NCI-H2107 treated with DMSO at 0.1 percent for 48 hours (cell line): ENCODE measurements around the gene DAND5.

Experiments
- DNase-seq: peaks from one replicate; lab custom pipeline; 2025; ENCODE audit not compliant: unreplicated experiment; lab: John Stamatoyannopoulos, UW

The DAND5 gene

DNA sequence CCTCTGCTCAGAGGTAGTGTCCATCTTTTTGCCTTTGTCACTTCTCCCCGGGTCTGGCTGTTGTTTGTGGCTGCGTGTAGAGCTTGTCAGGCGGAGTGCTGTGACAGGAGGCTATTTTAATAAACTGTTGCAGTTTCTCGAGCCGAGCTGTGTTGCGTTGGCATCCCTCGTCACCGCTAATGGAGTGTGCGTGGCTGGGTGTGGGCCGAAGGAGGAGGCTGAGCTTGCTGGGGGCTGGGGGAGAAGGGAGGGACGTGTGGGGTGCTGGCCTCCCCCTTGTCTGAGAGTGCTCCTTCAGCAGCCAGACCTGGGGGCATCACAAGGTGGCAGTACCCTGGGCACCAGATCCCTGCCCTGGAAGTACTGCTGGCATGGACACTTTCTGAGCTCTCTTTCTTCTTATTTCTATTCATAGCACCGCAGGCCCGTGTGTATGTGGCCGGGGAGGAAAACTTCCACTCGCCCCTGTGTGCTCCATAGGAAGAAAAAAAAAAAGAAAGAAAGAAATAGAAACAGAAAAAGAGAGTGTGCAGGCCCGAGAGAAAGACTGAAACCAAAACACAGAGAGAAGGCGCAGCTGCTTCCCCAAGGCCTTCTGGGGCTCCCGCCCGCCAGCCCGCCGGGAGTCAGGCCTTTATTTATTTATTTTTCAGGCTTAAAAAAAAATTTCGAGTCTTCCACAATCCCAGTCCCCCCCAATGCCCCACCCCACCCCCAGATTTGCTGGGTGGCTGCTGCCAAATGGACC, 52.9 kb downstream of the DAND5 start:
- peak; percentile 30 for DNase-seq

DNA sequence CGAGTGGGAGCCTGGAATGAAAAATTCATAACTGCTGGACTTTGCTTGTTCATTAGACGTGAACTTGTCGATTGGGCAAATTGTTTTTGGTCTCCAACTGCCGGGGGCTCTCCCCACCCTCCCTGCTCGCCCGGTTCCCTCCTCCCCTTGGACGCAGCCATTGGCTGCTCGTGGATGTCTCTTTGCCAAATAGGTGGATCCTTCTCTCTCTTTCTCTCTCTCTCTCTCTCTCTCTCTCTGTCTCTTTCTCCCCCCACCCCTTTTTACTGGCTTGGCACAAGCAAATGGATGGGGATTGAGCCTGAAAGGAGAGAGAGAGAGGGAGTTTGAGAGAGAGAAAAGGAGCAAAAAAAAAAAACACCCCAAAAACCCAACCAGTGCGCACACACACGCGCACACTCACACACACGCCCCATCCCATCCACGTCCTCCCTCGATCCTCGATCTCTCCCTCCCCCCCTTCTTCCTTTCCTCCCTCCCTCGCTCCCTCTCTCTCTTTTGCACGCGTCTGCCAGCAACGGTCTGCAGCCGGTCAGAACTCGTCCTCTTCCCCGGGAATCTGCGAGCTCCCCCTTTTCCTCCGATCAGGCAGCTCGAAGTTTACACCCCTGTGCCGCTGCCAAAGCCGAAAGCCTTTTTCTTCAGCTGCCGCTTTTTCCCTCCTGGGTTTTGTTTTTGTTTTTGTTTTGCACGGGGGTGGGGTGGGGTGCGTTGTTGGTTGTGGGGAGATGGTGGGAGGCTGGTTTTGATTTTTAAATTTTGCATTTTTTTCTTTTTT, 53.7 kb downstream of the DAND5 start:
- peak; percentile 92 for DNase-seq

DNA sequence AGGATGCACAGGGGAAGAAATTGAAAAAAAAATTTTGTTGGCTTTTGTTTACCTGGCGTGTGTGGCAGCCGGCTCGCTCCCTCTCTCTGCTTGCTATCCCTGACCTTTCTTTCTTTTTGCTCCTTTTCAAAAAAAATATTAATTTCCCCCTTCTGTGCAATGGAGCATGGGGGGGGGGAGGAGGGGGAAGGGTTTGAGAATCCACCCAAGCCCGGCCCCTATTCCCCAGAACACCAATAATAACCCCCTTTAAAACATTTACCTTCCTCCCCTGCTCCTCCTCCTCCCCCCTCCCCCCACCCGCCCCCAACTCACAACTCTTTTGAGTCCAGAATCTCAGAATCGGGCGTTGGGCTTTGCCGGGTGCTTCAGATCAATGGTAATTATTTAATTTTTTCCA, 54.3 kb downstream of the DAND5 start:
- peak; percentile 24 for DNase-seq
